Measurements from ENCODE around the gene SLC4A2.

GRCh38 chr7:151062399-151063211, 3.2 kb downstream of the SLC4A2 start:
- no peak for TF ChIP-seq CTCF (IDR thresholded peaks at IDR 0.05)
- no peak for TF ChIP-seq POLR2A (IDR thresholded peaks at IDR 0.05)
- no peak for TF ChIP-seq EP300 (IDR thresholded peaks at IDR 0.05)

Measured in tibial nerve (tissue), 4 donors.